Stimulated activated CD4-positive, alpha-beta T cell treated with anti-CD3 and anti-CD28 coated beads, Interleukin-12 subunit alpha, Interleukin-12 subunit beta, amount 100 ng/mL, for 24 hours (primary cell): ENCODE results near the gene GRID1.

ENCODE experiments used
- DNase-seq, 2 experiments: peaks; one replicate each; pipeline ENCODE4 v3.0.0-alpha.2; 2020; ENCODE audit warnings: low read depth in 2 of 2

The GRID1 gene

DNA sequence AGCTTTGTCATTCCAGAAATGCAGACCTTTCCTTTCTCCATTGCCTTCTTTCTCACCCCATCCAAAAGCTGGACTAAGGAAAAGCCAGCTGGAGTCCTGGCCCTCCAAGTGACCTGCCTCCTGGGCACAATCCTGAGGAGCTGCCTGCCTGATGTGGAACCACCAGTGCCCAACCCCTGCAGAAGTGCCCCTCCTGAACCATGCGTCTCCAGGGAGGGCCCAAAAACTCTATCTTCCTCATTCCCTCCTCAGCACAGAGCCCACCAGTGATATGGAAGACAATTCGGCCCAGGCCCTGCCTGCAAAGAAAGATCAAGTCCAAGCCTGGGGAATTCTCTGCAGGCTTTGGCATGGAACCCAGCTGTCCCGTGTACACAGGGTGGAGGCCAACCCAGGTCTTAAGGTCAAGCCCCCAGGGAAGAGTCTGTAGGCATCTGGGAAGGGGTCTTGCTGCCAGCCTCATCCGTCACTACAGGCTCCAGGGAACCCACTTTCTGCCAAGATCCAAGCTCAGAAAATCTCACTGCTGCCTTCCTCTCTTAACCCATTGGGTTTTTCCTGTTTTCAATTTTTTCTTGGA, 3.5 kb upstream of the GRID1 start:
- no peak for DNase-seq

DNA sequence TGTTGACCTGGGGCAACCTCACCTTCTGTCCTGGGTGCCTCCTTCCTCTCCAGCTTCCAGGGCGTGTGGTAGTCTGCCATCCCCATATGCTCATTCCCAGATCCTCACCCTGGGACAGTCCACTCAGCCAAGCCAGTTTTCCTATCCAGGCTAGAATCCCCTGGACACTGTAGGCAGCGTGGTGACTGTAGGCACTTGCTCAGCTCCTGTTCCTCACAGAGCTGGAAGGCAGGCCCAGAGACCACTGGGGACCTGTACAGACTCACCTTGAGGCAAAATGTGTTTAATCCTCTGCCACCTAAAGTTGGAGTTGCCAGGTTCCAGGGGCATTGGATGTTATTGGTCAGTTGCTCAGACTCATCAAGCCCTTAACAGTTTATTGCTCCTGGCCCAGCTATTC, 2.4 kb upstream of the GRID1 start:
- DNase-seq = no peak

DNA sequence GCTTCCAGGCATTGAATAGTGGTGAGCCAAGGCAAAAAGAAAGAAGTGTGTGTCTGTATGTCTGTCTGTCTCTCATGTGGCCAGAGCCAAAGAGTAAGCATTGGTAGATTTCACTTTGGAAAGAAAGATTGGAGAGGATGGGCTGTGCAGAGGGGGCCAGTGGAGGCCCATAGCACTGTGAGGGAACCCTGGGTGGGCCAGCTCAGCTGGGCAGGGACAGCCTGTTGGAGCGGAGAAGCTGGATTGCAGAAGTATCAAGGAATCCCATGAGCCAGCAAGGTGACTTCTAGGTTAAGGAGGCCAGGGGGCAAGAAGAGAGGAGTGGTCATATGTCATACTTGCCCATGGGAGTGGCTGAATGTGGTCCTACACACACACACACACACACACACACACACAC, 1.5 kb upstream of the GRID1 start:
- no peak for DNase-seq

DNA sequence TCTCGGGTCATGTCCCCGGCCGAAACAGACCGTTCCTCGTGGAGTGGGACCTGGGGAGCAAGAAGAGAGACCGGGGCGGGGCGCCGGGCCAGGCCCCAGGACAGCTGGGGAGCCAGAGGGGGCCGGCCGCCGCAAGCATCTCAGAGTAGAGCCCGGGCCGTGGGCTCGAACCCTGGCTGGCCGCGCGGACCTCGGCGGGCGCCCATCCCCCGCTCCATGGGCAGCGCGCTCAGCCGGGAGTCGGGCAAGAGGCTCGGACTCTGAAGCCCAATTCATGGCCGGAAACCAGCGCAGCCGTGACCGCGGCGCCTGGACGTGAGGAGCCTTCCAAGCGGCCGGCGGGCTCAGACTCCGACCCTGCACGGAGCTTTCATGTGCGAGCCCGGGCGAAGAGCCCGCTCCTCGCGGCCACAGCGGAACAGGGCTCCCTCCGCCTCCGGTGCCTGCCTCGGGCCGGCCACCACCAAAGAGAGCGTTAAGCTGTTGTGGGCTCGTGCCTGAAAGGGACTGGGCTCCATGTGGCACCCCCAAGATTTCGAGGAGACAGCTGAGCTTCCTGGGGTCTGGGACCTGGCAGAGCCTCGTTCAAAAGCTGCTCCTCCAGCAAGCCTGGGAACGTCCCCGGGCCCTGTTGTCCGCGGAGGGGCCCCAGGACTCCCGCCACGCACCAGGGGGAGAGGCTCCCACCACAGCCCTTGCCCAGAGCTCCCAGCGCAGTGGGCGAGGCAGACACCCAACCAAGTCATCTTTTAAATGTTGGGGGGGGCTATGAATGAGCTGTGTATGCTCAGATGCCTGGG, 757 bp upstream of the GRID1 start:
- no peak for DNase-seq

DNA sequence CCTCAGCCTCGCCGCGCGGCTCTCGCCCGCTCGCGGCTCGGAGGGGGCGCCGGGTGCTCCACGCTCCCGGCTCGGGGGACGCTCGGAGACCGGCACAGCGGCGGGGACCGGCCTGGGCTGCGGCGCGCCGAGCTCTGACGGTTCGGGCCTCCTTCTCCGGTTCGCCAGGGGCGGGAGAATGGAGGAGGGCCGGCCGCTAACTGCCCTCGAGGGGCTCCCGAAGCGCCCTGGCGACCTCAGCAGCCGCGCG, 232 bp upstream of the GRID1 start:
- DNase-seq = no peak

DNA sequence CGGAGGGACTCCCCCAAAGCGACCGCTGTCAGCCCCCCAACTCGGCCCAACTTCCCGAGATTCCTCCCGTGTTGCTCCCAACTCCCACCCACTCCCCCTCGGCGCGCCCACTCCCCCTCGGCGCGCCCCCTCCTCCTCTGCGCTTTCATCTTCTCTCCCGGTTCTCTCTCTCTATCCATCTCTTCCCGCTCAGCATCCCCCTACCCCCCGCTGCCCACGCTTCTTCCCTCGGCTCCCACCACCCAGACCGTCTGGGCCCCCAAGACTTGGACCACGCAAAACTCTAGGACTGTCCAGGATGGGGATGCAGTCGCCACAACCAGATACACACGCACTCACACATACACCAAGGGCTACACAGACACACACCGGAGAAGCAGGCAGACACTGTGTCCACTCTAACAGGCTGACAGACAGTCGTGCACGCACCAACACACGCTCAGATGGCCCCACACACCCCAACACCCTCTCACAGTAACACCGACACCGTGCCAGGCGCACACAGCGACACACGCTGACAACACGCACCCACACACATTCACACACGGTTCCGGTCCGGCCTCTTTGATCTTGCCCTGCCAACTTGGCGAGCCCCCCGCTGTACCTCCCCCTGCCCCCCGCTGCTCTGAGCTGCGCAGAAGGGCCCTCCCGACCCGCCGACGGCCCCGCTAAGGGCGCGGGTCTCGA, 1.1 kb downstream of the GRID1 start:
- no peak for DNase-seq

DNA sequence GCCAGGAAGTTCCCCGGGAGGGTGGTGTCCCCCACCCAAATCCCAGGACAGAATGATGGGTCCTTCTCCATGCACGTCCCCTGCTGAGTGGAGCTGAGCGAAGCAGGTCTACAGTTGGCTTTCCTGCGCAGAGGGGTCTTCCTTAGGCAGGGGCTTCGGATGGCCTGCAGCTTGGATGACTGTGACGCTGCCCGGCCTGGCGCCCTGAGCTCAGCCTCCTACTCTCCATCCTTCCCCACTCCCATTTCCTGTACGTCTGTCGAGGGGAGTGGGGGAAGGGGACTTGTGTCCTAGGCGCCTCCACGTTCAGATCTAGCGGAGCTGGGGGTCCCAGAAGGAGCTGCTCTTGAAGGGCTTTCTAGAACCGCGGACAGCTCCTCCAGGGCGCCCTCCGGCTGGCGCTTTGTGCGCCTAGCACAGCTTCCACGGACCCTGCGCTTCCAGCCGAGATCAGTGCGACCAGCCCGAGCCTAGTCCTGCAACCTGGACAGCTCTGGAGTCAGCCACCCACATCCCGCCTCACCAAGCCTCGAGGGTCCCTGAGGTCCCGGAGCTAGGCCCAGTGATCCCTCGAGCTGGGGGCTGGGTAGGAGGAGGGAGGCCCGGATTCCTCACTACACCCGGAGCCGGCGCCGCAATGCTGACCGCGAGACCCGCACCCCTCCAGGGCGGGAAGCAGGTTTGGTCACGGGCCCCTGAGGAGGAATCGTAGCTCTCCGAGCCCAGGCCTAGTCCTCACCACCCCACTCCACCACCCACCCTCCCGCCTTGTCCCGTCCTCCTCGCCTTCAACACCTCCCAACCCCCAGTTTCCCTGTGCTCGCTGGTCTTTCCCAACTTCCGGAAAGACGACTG, 1.9 kb downstream of the GRID1 start:
- no peak for DNase-seq

DNA sequence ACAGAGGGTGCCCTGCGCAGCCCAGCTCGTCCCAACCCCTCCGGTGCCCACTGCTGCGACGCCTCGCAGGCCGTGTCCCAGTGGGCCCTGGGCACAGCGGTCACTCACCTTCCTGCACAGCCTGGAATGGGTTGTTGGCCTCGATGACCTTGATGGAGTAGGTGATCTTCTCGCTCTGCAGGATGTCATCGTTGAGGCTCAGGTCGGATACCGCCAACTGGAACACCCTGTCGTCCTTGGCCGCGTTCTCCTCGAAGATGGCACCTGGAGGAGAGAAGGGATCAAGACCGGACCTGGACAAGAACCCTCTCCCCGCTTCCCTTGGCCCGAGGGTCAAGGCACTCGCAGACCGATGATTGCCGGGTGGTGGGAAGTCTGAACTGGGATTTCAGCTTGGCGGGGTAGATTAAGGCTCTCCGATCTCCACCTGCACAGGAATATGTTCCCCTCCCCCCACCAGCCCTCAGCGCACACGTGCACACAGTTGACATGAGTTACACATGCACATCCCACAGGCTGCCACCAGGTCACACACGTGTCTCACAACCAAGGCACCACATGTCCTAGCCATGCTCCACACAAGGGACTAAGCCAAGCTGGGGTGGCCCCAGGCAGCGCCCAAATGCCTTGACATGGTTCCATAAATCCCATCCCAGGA, 2.6 kb downstream of the GRID1 start:
- DNase-seq = no peak

DNA sequence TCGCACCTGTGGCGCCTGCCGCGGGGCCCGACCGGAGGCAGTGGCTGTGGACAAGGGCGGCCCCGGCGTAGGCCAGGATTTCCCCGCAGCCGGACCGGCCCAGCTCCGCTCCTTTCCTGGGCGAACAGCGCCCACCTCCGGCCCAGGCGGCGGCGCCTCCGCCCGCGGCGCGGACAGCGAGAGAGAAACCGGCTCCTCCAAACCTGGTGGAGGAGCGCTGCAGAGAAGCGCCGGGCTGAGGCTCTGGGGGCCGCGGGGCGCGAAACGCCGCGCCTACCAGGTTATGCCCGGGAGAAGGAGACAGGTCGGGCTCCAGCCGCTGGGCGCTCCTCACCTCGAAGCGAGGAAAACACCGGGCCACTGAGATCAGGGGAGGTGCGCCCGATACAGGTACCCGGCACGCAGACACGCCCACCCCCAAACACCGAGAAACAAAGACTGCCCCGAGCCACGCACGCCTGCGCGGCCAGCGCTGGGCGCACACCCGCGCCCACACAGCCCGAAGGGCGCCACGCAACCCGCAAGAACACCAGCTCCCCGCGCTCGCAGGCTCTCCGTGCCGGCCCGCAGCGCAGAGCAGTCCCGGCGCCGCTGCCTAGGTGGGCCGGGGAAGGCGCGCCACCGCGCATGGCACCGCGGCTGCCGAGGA, 3.3 kb downstream of the GRID1 start:
- DNase-seq = no peak

DNA sequence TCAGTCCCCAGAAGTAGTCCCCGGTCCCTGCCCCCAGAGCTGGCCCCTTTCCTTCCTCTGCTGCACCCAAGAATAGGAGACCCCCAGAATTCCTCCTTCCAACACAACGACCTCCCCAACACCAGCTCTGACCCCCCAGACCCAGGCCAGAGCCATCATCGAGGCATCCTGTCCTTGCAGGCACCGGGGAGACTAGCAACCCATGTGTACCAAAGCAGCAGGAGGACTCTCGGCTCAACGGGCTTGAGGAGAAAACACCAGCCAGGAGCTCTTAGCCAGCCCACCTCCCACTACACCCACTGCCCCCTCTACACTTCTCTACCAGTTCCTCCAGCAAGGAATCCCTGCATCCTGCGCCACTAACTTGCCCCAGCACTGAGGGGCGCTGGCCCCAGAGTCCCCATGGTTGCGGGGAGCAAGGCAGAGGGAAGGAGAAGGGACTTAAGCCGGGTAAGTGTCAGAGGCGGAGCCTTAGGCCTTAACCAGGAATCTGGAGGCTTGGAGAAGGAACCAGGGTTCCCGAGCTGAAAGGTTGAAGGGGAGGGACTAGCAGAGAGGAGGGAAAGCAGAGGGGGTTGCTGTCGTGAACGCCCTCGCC, 3.9 kb downstream of the GRID1 start:
- DNase-seq = no peak

DNA sequence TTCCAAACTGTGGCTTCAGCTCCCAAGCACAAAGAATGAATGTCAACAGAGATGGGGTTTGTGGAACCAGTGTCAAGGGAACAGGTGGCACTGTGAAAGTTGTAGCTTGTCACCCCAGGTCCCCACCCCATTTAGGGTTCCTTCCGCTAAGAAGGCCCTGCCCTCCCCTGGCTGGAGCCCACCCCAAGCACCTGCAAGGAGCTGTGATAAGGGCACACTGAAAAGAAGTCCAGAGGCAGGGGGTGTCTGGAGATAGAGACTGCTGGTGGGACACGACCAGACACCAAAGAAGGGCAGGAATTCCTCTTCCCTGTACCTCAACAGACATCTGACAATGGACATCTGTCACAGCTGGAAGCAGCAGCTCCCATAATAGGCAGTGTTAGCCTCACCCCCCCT, 4.5 kb downstream of the GRID1 start:
- no peak for DNase-seq

DNA sequence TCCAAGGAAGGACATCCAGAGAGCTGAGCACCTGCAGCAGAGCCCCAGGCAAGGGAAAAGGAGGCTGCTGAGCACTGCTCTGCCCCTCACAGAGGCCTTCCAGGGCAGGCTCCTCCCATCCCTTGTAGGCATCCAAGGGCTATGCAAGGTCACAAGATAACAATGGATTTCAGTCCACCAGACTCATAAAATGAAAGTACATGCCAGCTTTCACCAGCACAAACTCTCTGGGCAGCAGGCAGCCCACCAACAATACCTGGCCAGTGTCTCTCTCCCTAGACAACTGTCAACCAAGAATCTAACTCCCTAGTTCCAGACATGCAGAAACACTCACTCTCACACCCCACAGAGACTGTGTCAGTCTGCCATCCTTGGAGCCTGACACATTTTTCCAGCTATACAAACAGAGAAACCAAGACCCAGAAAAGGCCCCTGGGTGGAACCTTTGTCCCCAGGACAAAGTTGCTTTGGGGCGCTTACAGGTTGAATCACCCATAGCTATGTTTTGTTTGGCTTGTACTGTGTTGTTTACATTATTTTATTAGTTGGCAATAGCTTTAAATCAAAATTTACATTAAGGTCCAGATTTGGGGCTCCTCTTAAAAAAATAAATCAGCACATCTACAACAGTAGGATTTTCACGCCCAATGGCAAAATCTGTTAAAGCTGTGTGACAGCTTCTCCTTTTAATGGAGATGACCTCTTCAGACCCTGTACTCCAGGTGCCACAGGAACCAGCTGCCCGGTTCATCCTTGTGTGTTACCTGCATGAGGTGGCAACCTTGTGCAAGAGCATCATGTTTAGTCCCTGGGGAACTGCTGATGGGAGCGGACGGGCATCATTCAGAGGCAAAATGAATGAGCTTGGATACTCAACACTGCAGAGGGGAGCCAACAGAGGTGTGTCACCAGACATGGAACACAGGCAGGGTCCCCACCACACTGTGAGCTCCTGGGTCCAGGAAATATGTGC, 5.2 kb downstream of the GRID1 start:
- DNase-seq = no peak

DNA sequence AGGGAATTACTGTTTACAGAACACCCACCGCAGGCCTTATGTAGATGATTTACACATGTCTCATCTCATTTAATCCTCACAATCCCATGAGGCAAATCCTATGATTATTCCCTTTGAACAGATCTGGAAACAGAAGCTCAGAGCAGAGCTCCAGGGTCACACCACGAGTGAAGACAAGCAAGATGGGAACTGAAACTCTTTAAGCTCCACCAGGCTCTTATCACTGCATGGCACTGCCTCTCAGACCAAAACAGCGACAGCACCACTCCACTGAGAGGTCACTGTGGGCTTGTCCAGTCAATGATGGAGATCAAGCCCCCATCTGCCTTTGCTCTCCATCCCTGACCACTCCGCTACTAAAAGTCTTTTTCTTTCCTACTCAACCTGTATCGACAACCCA, 5.9 kb downstream of the GRID1 start:
- DNase-seq = no peak

DNA sequence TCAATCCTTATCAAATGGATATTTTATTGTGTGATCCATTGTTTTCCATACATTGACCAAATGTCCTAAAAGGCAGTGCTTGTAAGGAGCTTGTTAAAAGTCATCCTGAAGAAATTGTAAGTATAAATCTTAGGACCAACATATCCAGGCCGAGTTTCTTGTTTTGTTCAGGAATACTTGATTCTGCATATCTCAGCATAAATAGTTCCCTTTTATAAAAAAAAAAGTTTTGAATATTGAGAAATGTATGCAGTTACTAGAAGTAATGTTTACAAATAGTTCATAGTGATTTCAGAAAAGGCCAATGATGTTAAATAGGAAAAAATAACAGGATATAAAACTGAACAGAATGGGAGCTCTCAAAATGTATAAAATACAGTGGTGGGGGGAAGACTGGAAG, 6.6 kb downstream of the GRID1 start:
- no peak for DNase-seq

DNA sequence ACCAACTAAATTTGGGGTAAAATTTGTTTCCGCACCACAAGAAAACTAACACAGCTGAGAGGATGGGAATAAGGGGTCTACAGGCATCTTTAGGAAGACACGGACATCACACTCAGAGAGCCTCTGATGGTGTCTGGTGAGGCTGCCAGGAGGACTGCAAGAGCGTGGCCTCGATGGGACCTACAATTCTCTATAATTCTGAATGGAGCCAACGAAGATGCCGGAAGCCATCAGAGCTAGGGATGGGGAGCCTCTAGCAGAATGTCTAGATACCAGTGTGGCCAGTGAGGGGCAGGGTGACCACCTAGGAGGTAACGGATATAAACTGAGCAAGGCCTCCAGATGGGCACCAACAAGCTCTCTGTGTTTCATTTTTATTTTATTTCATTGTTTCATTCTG, 7.5 kb downstream of the GRID1 start:
- no peak for DNase-seq

DNA sequence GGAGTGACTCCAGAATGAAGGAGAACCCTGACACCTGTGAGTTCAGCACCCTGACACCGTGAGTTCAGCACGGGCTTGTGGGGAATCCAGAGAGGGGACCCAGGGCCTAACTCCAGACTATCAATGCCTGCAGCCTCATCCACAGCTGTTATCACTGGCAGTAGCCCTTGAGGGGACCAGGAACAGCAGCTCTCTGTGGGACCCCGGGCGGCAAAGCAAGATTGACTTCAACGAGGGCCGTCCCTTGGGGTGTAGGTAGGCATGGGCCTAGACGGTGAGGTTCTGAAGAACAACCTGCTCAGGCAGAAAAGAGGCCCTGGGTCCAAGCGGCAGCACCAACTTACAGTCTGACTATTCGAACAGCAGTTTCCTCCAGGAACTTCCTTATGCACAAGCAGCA, 8.9 kb downstream of the GRID1 start:
- DNase-seq = no peak

DNA sequence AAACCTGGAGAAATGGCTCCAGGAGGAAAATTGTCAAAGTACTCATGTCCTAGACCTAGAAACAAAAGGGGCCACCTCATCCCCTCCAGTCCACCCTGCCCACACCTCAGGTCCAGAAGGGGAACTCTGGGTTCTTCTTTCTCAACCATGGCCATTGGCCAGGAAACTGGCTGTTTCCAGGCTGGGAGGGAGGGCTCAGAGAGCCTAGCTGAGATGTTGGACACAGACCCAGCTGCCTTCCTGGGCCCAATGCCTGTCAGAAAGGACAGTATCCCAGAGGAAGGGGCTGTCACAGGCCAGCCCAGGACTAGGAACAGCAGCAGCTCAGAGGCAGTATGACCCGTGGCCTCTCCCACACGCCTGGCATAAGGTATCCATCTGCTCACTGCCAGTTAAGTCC, 9.6 kb downstream of the GRID1 start:
- DNase-seq = no peak

DNA sequence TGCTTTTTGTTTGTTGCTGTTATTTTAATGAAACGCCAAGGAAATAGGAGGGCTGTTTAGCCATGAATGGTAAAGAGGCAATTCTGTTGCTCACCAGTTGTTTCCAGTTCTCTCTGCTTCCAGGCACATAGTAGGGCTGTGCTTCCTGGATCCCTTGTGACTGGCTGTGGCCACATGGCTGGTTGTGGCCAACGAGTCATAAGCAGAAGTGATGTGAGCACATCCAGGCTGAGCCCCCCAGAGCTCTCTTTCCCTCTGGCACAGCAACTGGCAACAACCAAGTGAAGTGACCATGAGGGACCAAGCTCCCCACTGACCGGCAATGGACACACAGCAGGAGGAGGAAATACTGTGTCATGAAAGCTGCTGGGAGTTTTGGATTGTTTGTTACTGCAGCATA, 10.3 kb downstream of the GRID1 start:
- DNase-seq = no peak

DNA sequence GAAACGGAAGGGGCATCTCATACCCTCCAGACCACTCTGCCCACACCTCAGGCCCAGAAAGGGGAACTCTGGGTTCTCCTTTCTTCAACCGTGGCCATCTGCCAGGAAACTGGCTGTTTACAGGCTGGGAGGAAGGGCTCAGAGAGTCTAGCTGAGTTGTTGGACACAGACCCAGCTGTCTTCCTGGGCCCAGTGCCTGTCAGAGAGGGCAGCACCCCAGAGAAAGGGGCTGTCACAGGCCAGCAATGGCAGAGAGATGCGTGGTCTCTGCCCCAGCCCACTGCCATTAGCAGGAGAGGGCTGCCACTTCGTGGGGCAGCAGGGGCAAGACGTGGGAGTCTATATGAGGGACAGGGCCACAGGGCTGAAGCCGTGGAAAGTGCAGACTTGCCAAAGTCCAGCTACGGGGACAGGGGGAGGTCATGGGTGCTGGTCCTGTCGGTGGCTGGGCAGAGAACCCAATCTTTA, 11.0 kb downstream of the GRID1 start:
- DNase-seq = no peak
